Vagina (tissue), 2 donors: ENCODE measurements around the gene PAQR4. TPM values are rescaled to one million over a fixed set of nuclear protein-coding genes. Genes with fewer than 3 reads are reported as not detected.

Experiments
- DNase-seq, 2 donors: peaks; one replicate each; pipeline ENCODE4 v3.0.0-alpha.2; 2017; ENCODE audit errors: extremely low spot score in 2 of 2
- H3K27ac ChIP-seq: fragments of 200-600 bp; sonication (generic); one replicate; pipeline ENCODE4 v1.5.1; 2019
- H3K27me3 ChIP-seq: fragments of 200-600 bp; sonication (generic); one replicate; pipeline ENCODE4 v1.5.1; 2019
- H3K36me3 ChIP-seq, 2 donors: fragments of 200-600 bp; sonication (generic); one replicate each; pipeline ENCODE4 v1.5.1; 2017 to 2019
- H3K4me1 ChIP-seq: fragments of 200-600 bp; sonication (generic); one replicate; pipeline ENCODE4 v1.5.1; 2019
- H3K4me3 ChIP-seq, 2 donors: fragments of 200-600 bp; sonication (generic); 1 replicate in 1 of 2; 2 replicates in 1 of 2; pipeline ENCODE4 v1.5.1; 2016 to 2019
- H3K9me3 ChIP-seq: fragments of 200-600 bp; sonication (generic); one replicate; pipeline ENCODE4 v1.5.1; 2019
- POLR2A ChIP-seq, 2 donors: fragments of 450-650 bp; IDR thresholded peaks; one replicate each; pipeline ENCODE4 v1.6.1; 2017; ENCODE audit warnings: antibody characterized with exemption in 2 of 2, mild to moderate bottlenecking in 2 of 2, moderate library complexity in 2 of 2
- POLR2AphosphoS5 ChIP-seq, 2 donors: sonication (generic); formaldehyde crosslinking; IDR thresholded peaks; one replicate each; pipeline ENCODE4 v1.9.0; 2017; ENCODE audit warnings: antibody characterized with exemption in 2 of 2, mild to moderate bottlenecking in 2 of 2, low read depth in 1 of 2; ENCODE audit not compliant: insufficient read depth in 1 of 2
- intact Hi-C: fragments of 100-400 bp; cut with DNase I; formaldehyde crosslinking; loops from one replicate; pipeline ENCODE4 v1.15.1; 2023
- total RNA-seq: library from RNA; depleted of rRNA; stranded (reverse); fragments of >200 nt; gene quantifications from one replicate; pipeline ENCODE4 v1.2.3, GENCODE V29; 2016
- TF ChIP-seq, protein P1 (sequence below), 3 experiments: fragments of 450-650 bp in 2 of 3; fragments of 200-600 bp in 1 of 3; sonication (generic) in 1 of 3; IDR thresholded peaks; one replicate each; pipeline ENCODE4 v1.5.1; 2017 to 2019; ENCODE audit warnings: antibody characterized with exemption in 3 of 3, mild to moderate bottlenecking in 2 of 3, moderate library complexity in 2 of 3

Gene PAQR4
- total RNA-seq, 1 donor from 2014 or later = 2.7 TPM

DNA sequence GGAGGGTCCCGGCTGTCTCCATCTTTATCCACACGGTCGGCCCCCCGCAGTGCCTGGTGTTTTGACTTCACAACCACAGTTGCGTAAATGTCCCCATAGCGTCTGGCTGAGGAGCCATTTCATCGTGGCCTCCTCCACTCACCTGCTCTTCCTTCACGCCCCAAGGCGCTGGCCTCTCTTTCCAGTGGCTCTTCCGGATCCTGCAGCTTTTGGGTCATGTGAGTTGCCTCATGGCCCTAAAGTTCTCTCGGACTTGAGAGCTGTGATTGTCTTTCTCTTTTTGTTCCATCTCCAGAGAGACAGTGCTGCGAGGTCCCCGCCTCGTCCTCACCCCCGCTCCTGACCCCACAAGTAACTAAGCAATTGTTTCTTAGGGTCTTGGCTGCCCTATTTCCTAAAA, 34.7 kb upstream of the PAQR4 start:
- Histone ChIP-seq H3K4me3 (no peak overlapping the region), H3K36me3 (peaks cover 0 to 78% of the 10 kb centered on the region in 2 donors), H3K27ac (no peak overlapping the region), H3K9me3 (no peaks in the 10 kb centered on the region), H3K4me1 (no peaks in the 10 kb centered on the region), H3K27me3 (no peaks in the 10 kb centered on the region)
- no peak for DNase-seq
- intact Hi-C loops = no loop called here
- TF ChIP-seq, protein P1, sequence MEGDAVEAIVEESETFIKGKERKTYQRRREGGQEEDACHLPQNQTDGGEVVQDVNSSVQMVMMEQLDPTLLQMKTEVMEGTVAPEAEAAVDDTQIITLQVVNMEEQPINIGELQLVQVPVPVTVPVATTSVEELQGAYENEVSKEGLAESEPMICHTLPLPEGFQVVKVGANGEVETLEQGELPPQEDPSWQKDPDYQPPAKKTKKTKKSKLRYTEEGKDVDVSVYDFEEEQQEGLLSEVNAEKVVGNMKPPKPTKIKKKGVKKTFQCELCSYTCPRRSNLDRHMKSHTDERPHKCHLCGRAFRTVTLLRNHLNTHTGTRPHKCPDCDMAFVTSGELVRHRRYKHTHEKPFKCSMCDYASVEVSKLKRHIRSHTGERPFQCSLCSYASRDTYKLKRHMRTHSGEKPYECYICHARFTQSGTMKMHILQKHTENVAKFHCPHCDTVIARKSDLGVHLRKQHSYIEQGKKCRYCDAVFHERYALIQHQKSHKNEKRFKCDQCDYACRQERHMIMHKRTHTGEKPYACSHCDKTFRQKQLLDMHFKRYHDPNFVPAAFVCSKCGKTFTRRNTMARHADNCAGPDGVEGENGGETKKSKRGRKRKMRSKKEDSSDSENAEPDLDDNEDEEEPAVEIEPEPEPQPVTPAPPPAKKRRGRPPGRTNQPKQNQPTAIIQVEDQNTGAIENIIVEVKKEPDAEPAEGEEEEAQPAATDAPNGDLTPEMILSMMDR (IDR thresholded peaks at IDR 0.05) = no peak
- no peak for TF ChIP-seq POLR2A (IDR thresholded peaks at IDR 0.05)
- TF ChIP-seq POLR2AphosphoS5 (IDR thresholded peaks at IDR 0.05; ENCODE audit: insufficient read depth in 1 of 2, low read depth in 1 of 2) = no peak

DNA sequence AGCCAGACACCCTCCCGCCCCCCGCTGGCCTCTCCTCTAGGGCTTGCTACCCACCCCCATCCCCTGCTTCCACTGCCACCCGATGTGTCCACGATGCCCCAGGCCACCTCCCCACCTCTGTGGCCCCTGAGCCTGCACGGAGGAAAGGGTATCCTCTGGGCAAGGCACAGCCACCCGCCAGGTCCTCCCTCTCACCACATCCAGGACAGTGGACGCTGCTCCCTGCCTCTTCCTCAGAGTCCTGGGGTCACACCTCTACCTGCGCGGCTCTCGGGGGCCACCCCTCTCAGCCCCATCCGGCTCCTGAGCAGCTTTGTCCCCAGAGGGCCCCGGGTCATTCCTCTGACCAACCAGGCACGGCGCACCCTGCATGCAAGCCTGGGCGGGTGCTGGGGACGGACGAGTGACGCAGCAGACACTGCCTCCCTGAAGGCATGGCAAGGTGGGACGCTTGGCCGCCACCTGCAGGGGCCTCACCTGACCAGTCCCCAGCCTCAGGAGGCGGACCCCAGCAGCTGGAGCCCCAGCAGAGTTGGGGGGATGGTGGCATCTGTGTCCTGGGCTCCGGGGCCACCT, 32.6 kb upstream of the PAQR4 start:
- DNase-seq = no peak
- Histone ChIP-seq H3K9me3 (no peaks in the 10 kb centered on the region), H3K27me3 (no peaks in the 10 kb centered on the region), H3K4me1 (no peaks in the 10 kb centered on the region), H3K4me3 (no peak overlapping the region), H3K27ac (no peak overlapping the region), H3K36me3 (peaks cover 0 to 83% of the 10 kb centered on the region in 2 donors)
- TF ChIP-seq, protein P1 (IDR thresholded peaks at IDR 0.05) = no peak
- TF ChIP-seq POLR2A (IDR thresholded peaks at IDR 0.05) (no peak), POLR2AphosphoS5 (IDR thresholded peaks at IDR 0.05; ENCODE audit: insufficient read depth in 1 of 2, low read depth in 1 of 2) (no peak)
- intact Hi-C loops = no loop called here

DNA sequence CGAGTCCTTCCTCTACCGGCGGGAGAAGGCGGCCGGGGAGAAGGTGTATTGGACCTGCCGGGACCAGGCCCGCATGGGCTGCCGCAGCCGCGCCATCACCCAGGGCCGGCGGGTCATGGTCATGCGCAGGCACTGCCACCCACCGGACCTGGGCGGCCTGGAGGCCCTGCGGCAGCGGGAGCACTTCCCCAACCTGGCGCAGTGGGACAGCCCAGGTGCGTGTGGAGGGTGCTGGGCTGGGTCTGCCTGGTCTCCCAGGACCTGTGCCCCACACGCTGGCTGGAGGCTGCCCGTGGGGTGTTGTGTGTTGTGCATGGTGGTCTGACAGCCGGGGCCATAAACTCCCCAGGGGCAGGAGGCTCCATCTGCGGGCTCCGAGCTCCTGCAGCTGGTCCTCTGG, 32.0 kb upstream of the PAQR4 start:
- Histone ChIP-seq H3K4me3 (no peak overlapping the region), H3K27ac (no peak overlapping the region), H3K36me3 (peaks cover 0 to 84% of the 10 kb centered on the region in 2 donors), H3K27me3 (no peaks in the 10 kb centered on the region), H3K4me1 (no peaks in the 10 kb centered on the region), H3K9me3 (no peaks in the 10 kb centered on the region)
- no peak for DNase-seq
- intact Hi-C loops = no loop called here
- no peak for TF ChIP-seq POLR2AphosphoS5 (IDR thresholded peaks at IDR 0.05; ENCODE audit: insufficient read depth in 1 of 2, low read depth in 1 of 2)
- TF ChIP-seq POLR2A (IDR thresholded peaks at IDR 0.05) = no peak
- TF ChIP-seq, protein P1 (IDR thresholded peaks at IDR 0.05) = no peak

DNA sequence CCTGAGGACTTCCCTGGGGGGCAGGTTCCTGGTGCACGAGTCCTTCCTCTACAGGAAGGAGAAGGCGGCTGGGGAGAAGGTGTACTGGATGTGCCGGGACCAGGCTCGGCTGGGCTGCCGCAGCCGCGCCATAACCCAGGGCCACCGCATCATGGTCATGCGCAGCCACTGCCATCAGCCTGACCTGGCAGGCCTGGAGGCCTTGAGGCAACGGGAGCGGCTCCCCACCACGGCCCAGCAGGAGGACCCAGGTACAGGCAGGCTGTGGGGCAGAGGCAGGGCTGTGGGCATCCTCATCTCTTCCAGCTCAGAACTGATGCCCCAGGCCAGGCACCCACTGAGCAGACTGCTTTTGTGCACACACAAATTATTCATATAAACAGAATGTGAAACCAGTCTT, 30.9 kb upstream of the PAQR4 start:
- H3K4me3 ChIP-seq = no peak overlapping the region
- H3K27me3 ChIP-seq = no peaks in the 10 kb centered on the region
- DNase-seq = no peak
- H3K36me3 ChIP-seq = peaks cover 0 to 83% of the 10 kb centered on the region in 2 donors
- no peaks in the 10 kb centered on the region for H3K4me1 ChIP-seq
- H3K9me3 ChIP-seq = no peaks in the 10 kb centered on the region
- TF ChIP-seq, protein P1 (IDR thresholded peaks at IDR 0.05) = no peak
- TF ChIP-seq POLR2A (IDR thresholded peaks at IDR 0.05) (no peak), POLR2AphosphoS5 (IDR thresholded peaks at IDR 0.05; ENCODE audit: insufficient read depth in 1 of 2, low read depth in 1 of 2) (no peak)
- intact Hi-C loops = no loop called here
- no peak overlapping the region for H3K27ac ChIP-seq

DNA sequence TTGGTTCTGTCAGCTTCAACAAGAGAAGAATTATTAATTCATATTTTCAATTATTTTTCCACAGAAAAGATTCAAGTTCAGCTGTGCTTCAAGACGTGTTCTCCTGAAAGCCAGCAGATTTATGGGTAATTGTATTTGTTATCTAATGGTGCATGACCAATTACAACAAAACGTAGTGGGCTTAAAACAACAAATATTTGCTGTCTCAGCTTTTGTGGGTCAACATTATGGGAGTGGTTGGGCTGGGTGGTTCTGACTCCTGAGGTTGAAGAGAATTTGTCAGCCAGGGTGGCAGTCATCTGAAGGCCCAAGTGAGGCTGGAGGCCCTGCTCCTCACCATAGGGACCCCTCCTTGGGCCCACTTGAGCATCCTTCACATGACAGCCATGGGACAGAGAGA, 29.2 kb upstream of the PAQR4 start:
- TF ChIP-seq POLR2A (IDR thresholded peaks at IDR 0.05) (no peak), POLR2AphosphoS5 (IDR thresholded peaks at IDR 0.05; ENCODE audit: insufficient read depth in 1 of 2, low read depth in 1 of 2) (no peak)
- TF ChIP-seq, protein P1 (IDR thresholded peaks at IDR 0.05) = no peak
- Histone ChIP-seq H3K27ac (no peak overlapping the region), H3K4me3 (no peak overlapping the region), H3K36me3 (peaks cover 0 to 71% of the 10 kb centered on the region in 2 donors), H3K27me3 (no peaks in the 10 kb centered on the region), H3K4me1 (no peaks in the 10 kb centered on the region), H3K9me3 (no peaks in the 10 kb centered on the region)
- intact Hi-C loops = no loop called here
- DNase-seq = no peak
